ENCODE measurements around the gene RARA. TPM values are rescaled to one million over a fixed set of nuclear protein-coding genes. Genes with fewer than 3 reads are reported as not detected.
A peak's percentile ranks its signal among the peaks of the same experiment; 100 is the strongest.

RARA gene
- total RNA-seq, 1 experiment from 2014 or later = 35.1 TPM

DNA sequence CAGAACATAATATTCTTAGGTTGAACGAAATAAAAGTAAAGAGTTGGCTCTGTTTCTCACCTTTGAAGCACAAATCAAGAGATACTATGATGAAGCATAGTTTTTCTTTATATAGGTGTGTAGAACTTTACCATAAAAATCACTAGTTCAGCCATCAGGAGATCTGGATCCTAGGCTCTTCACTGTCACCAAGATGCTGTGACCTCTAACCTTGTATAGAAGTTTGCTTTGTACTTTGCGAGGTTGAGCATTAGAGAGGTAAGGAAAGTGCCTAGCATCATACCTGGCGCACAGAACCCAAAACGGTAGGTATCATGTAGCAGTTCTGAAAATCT is 21.9 kb upstream of the RARA start:
- RAD21 ChIA-PET (ENCODE audit: low non-redundant PET in 1 of 2, low total read pairs in 2 of 2, uncharacterized antibody in 2 of 2, unreplicated experiment in 2 of 2) = no interaction called here
- TF ChIP-seq EZH2 (IDR thresholded peaks at IDR 0.05) (no peak), CEBPB (IDR thresholded peaks at IDR 0.05; ENCODE audit: low read depth) (no peak), SP1 (IDR thresholded peaks at IDR 0.05; ENCODE audit: low read depth) (no peak), EZH2phosphoT487 (IDR thresholded peaks at IDR 0.05; ENCODE audit: borderline replicate concordance) (no peak), SRF (IDR thresholded peaks at IDR 0.05; ENCODE audit: low read depth) (no peak), POLR2AphosphoS5 (IDR thresholded peaks at IDR 0.05; ENCODE audit: low read depth, low read length) (no peak), REST (IDR thresholded peaks at IDR 0.05; ENCODE audit: low read depth) (no peak), ATF3 (IDR thresholded peaks at IDR 0.05) (no peak), SIN3A (IDR thresholded peaks at IDR 0.05; ENCODE audit: low read depth) (no peak), YY1 (IDR thresholded peaks at IDR 0.05; ENCODE audit: extremely low read depth, insufficient replicate concordance, low read depth, low read length) (no peak), EGR1 (IDR thresholded peaks at IDR 0.05; ENCODE audit: low read depth) (no peak), RAD21 (IDR thresholded peaks at IDR 0.05; ENCODE audit: low read depth) (no peak), ZFX (IDR thresholded peaks at IDR 0.05) (no peak), ZBTB33 (IDR thresholded peaks at IDR 0.05; ENCODE audit: extremely low read depth, insufficient replicate concordance, low read length) (no peak)
- TF ChIP-seq, protein P1, sequence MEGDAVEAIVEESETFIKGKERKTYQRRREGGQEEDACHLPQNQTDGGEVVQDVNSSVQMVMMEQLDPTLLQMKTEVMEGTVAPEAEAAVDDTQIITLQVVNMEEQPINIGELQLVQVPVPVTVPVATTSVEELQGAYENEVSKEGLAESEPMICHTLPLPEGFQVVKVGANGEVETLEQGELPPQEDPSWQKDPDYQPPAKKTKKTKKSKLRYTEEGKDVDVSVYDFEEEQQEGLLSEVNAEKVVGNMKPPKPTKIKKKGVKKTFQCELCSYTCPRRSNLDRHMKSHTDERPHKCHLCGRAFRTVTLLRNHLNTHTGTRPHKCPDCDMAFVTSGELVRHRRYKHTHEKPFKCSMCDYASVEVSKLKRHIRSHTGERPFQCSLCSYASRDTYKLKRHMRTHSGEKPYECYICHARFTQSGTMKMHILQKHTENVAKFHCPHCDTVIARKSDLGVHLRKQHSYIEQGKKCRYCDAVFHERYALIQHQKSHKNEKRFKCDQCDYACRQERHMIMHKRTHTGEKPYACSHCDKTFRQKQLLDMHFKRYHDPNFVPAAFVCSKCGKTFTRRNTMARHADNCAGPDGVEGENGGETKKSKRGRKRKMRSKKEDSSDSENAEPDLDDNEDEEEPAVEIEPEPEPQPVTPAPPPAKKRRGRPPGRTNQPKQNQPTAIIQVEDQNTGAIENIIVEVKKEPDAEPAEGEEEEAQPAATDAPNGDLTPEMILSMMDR (IDR thresholded peaks at IDR 0.05 in 2 of 3, conservative IDR thresholded peaks at IDR 0.05 in 1 of 3; ENCODE audit: borderline replicate concordance in 1 of 3, insufficient read depth in 1 of 3, low read depth in 2 of 3, low read length in 2 of 3) = no peak
- TF ChIP-seq, protein P2, sequence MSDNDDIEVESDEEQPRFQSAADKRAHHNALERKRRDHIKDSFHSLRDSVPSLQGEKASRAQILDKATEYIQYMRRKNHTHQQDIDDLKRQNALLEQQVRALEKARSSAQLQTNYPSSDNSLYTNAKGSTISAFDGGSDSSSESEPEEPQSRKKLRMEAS (IDR thresholded peaks at IDR 0.05) = no peak
- intact Hi-C loops (cut with micrococcal nuclease) = no loop called here
- H2AFZ ChIP-seq (ENCODE audit: low read depth, low read length, poor library complexity, severe bottlenecking) = no peak overlapping the region
- CTCF ChIA-PET = no interaction called here
- POLR2A ChIA-PET = no interaction called here
- no peaks in the 10 kb centered on the region for H3K9me3 ChIP-seq (ENCODE audit: control insufficient read depth in 1 of 2, insufficient read depth in 1 of 2, low read depth in 1 of 2, low read length in 2 of 2)
- H3K4me3 ChIP-seq (replicated peaks in 1 of 2; ENCODE audit: low read depth in 1 of 2, low read length in 2 of 2) = no peak overlapping the region
- H3K27ac ChIP-seq (ENCODE audit: low read depth, low read length) = no peak overlapping the region
- H3K36me3 ChIP-seq (ENCODE audit: control insufficient read depth in 1 of 2, insufficient read depth in 2 of 2, low read length in 2 of 2) = peaks cover 14 to 26% of the 10 kb centered on the region in 2 experiments
- no peaks in the 10 kb centered on the region for H3K9me2 ChIP-seq (ENCODE audit: insufficient read depth)
- peak overlapping the region; percentile 28; the same call in 1 of the 2 replicates for H3K4me2 ChIP-seq (ENCODE audit: low read length)
- no TSS peak for BruUV-seq (replicated peaks)
- H4K20me1 ChIP-seq (ENCODE audit: insufficient read depth) = peaks cover 3% of the 10 kb centered on the region; the same call in 1 of the 2 replicates
- DNase-seq (ENCODE audit: low read depth, low spot score) (no peak), ATAC-seq (0 out of 2 replicates have a peak, but pooled peaks have one; percentile 0)
- no peaks in the 10 kb centered on the region for H3K27me3 ChIP-seq (ENCODE audit: insufficient read depth, low read length)
- no peak overlapping the region for H3K9ac ChIP-seq (ENCODE audit: low read length)
- H3K79me2 ChIP-seq (ENCODE audit: insufficient read depth, low read length) = peaks cover 40% of the 10 kb centered on the region
- peaks cover 45 to 50% of the 10 kb centered on the region in 2 experiments for H3K4me1 ChIP-seq (ENCODE audit: control insufficient read depth in 1 of 2, insufficient read depth in 2 of 2, low read length in 2 of 2)

Measured in HCT116 (cell line).